Measurements from ENCODE around the gene CCDC106.

DNA sequence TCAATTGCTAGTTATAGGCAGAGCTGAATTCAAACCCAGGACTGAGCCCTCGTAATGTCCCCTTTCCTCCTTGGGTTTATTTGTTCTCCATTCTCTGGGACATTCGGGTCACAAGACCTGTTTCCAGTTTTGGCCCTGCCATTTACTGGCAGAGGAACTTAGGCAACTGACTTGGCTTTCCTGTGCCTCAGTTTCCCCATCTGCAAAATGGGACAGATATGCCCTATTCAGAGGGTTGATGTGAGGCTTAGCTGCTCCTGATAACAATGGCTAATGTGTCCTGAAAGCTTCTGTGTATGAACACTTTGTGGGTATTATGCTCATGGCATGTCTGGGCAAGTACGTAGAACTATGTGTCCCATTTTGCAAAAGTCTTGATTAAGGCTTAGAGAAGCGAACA is 46.9 kb upstream of the CCDC106 start:
- TF ChIP-seq SUZ12 (IDR thresholded peaks at IDR 0.05) (no peak), ELF4 (IDR thresholded peaks at IDR 0.05) (no peak), BHLHE40 (IDR thresholded peaks at IDR 0.05; ENCODE audit: borderline replicate concordance) (no peak), FOXM1 (IDR thresholded peaks at IDR 0.05; ENCODE audit: borderline replicate concordance) (no peak), SP1 (IDR thresholded peaks at IDR 0.05) (no peak), FOXK2 (IDR thresholded peaks at IDR 0.05) (no peak), LEF1 (IDR thresholded peaks at IDR 0.05; ENCODE audit: borderline replicate concordance) (no peak), TARDBP (IDR thresholded peaks at IDR 0.05) (no peak), CTBP1 (IDR thresholded peaks at IDR 0.05; ENCODE audit: borderline replicate concordance) (no peak), ARNT (IDR thresholded peaks at IDR 0.05) (no peak), HDGF (IDR thresholded peaks at IDR 0.05; ENCODE audit: borderline replicate concordance) (no peak), FOXA1 (IDR thresholded peaks at IDR 0.05) (no peak)
- TF ChIP-seq, protein P1, sequence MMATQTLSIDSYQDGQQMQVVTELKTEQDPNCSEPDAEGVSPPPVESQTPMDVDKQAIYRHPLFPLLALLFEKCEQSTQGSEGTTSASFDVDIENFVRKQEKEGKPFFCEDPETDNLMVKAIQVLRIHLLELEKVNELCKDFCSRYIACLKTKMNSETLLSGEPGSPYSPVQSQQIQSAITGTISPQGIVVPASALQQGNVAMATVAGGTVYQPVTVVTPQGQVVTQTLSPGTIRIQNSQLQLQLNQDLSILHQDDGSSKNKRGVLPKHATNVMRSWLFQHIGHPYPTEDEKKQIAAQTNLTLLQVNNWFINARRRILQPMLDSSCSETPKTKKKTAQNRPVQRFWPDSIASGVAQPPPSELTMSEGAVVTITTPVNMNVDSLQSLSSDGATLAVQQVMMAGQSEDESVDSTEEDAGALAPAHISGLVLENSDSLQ (IDR thresholded peaks at IDR 0.05) = no peak

Data from HEK293T (cell line).